Sigmoid colon (tissue), 4 donors: ENCODE data around the gene HIVEP1.

Experiments
- CTCF ChIP-seq, 4 experiments: fragments of 450-650 bp in 3 of 4; fragments of 200-600 bp in 1 of 4; IDR thresholded peaks; one replicate each; pipeline ENCODE4 v1.5.1; 2016 to 2019; ENCODE audit warnings: antibody characterized with exemption in 4 of 4, mild to moderate bottlenecking in 3 of 4, moderate library complexity in 2 of 4
- EP300 ChIP-seq, 4 donors: sonication (generic); formaldehyde crosslinking; IDR thresholded peaks; one replicate each; pipeline ENCODE4 v1.6.1; 2017; ENCODE audit warnings: antibody characterized with exemption in 4 of 4
- POLR2A ChIP-seq, 2 donors: fragments of 450-650 bp; IDR thresholded peaks; one replicate each; pipeline ENCODE4 v1.6.1; 2016; ENCODE audit warnings: antibody characterized with exemption in 2 of 2, mild to moderate bottlenecking in 2 of 2, moderate library complexity in 2 of 2
- POLR2AphosphoS5 ChIP-seq, 4 donors: sonication (generic); formaldehyde crosslinking; IDR thresholded peaks; one replicate each; pipeline ENCODE4 v1.6.1; 2017; ENCODE audit warnings: antibody characterized with exemption in 4 of 4

GRCh38 chr6:12149944-12150510 lies 137.9 kb downstream of the HIVEP1 start:
- TF ChIP-seq EP300 (IDR thresholded peaks at IDR 0.05) (no peak), CTCF (IDR thresholded peaks at IDR 0.05) (no peak), POLR2A (IDR thresholded peaks at IDR 0.05) (no peak), POLR2AphosphoS5 (IDR thresholded peaks at IDR 0.05) (no peak)
